Activated CD8-positive, alpha-beta memory T cell treated with anti-CD3 and anti-CD28 coated beads for 36 hours (primary cell): ENCODE data around the gene C1orf115. TPM values are rescaled to one million over a fixed set of nuclear protein-coding genes. Genes with fewer than 3 reads are reported as not detected.
"Not testable (repeated sequence)": the region's sequence is repeated elsewhere in the genome, so short reads cannot be mapped to it uniquely, and the experiment has no call there.

Experiments used
- CTCF ChIA-PET: fragments of 350-600 bp; sonication (Branson Sonifier 250); formaldehyde crosslinking; loops from one replicate; lab custom pipeline; 2021; ENCODE audit warnings: antibody characterized with exemption; lab: Charles Lee
- POLR2A ChIA-PET: fragments of 350-600 bp; sonication (Branson Sonifier 250); formaldehyde crosslinking; loops from one replicate; lab custom pipeline; 2021; ENCODE audit warnings: antibody characterized with exemption; lab: Charles Lee
- total RNA-seq, 2 experiments: library from RNA; stranded (reverse); gene quantifications; one replicate each; pipeline ENCODE4 v1.2.3, GENCODE V29; 2021

Gene C1orf115
- total RNA-seq = under 1 TPM; 0.08 to 0.13 TPM

GRCh38 chr1:220690140-220691052 is at the start of gene C1orf115:
TSS of gene C1orf115 (plus strand) at chr1:220690363. CDS start at chr1:220690403, 40 bp downstream.
- POLR2A ChIA-PET = no interaction called here
- CTCF ChIA-PET = interaction anchor here (1.3 kb wide), 1 partner anchor 43 kb away, joined by 3 read pairs; no protein-coding TSS in a partner anchor

- POLR2A ChIA-PET = no interaction called here
- CTCF ChIA-PET = no interaction called here
Observed at GRCh38 chr1:220642285-220642684, 47.9 kb upstream of the C1orf115 start.

GRCh38 chr1:220652995-220653394 is 37.2 kb upstream of the C1orf115 start:
- ChIA-PET CTCF (no interaction called here), POLR2A (no interaction called here)

GRCh38 chr1:220655509-220655908 is 34.7 kb upstream of the C1orf115 start:
- POLR2A ChIA-PET = no interaction called here
- CTCF ChIA-PET = no interaction called here

- POLR2A ChIA-PET = no interaction called here
- CTCF ChIA-PET = no interaction called here
Observed at GRCh38 chr1:220655961-220656740, 34.0 kb upstream of the C1orf115 start.

- CTCF ChIA-PET = no interaction called here
- POLR2A ChIA-PET = no interaction called here
Observed at GRCh38 chr1:220666349-220666748, 23.8 kb upstream of the C1orf115 start.

- POLR2A ChIA-PET = no interaction called here
- CTCF ChIA-PET = no interaction called here
Observed at GRCh38 chr1:220669005-220669404, 21.2 kb upstream of the C1orf115 start.

GRCh38 chr1:220670365-220670764 is 19.8 kb upstream of the C1orf115 start:
- CTCF ChIA-PET = no interaction called here
- POLR2A ChIA-PET = no interaction called here

GRCh38 chr1:220673921-220674320 is 16.2 kb upstream of the C1orf115 start:
- ChIA-PET POLR2A (no interaction called here), CTCF (no interaction called here)

GRCh38 chr1:220677251-220677650 is 12.9 kb upstream of the C1orf115 start:
- ChIA-PET POLR2A (no interaction called here), CTCF (no interaction called here)

GRCh38 chr1:220680085-220680687 is 10.0 kb upstream of the C1orf115 start:
- CTCF ChIA-PET = interaction anchor here (1.2 kb wide), 1 partner anchor 53 kb away, joined by 4 read pairs; no protein-coding TSS in a partner anchor
- POLR2A ChIA-PET = no interaction called here

GRCh38 chr1:220681220-220681880 is 8.8 kb upstream of the C1orf115 start:
- CTCF ChIA-PET = interaction anchor here (0.7 kb wide), 1 partner anchor 53 kb away, joined by 3 read pairs; no protein-coding TSS in a partner anchor

GRCh38 chr1:220682901-220683576 is 7.1 kb upstream of the C1orf115 start:
- POLR2A ChIA-PET = no interaction called here
- CTCF ChIA-PET = no interaction called here

More at GRCh38 chr1:220681220-220681880, 8.8 kb upstream of the C1orf115 start:
- POLR2A ChIA-PET = no interaction called here

- POLR2A ChIA-PET, CTCF ChIA-PET: not testable (repeated sequence)
Observed at GRCh38 chr1:220683716-220684115, 6.4 kb upstream of the C1orf115 start.

- CTCF ChIA-PET = no interaction called here
- POLR2A ChIA-PET = no interaction called here
Observed at GRCh38 chr1:220684890-220685289, 5.3 kb upstream of the C1orf115 start.

- CTCF ChIA-PET = no interaction called here
- POLR2A ChIA-PET = no interaction called here
Observed at GRCh38 chr1:220685879-220686278, 4.3 kb upstream of the C1orf115 start.

- POLR2A ChIA-PET = no interaction called here
- CTCF ChIA-PET = no interaction called here
Observed at GRCh38 chr1:220687809-220688208, 2.4 kb upstream of the C1orf115 start.

GRCh38 chr1:220689666-220690065 is 497 bp upstream of the C1orf115 start:
- CTCF ChIA-PET = no interaction called here

More at GRCh38 chr1:220689666-220690065, 497 bp upstream of the C1orf115 start:
- POLR2A ChIA-PET = no interaction called here
